HK-2 (cell line): ENCODE results near the gene ZNF446.

Experiments used
- DNase-seq: peaks from one replicate; pipeline ENCODE4 v3.0.0-alpha.2; 2018; ENCODE audit not compliant: unreplicated experiment

ZNF446 gene

DNA sequence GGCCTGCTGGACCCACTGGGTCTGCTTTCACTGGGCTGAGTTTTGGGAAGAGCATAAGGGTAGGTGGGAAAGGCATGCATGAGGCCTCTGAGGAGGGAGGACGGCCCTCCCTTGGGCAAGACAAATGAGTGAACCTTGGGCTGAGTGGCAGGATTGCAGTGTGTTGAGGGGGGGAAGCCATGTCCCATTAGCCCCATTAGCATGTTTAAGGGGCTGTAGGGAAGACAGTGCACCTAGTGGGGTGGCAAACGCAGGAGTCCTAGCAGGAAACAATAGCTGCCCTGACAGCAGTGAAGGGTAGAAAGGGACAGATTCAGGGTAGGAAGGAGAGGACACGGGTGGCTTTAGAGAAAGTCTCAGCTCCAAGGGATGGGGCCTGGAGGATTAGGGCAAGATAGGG lies 46.6 kb downstream of the ZNF446 start:
- no peak for DNase-seq

DNA sequence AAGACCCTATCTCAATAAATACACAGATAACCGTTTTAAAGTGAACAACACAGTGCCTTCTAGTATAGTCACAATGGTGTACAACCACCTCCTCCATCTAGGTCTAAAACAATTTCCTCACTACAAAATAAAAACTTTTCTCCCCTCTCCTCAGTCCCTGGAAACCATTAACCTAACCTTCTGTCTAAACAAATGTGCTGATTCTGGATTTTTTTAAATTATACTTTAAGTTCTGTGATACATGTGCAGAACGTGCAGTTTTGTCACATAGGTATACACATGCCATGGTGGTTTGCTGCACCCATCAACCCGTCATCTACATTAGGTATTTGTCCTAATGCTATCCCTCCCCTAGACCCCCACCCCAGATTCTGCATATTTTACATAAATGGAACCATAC lies 53.3 kb downstream of the ZNF446 start:
- no peak for DNase-seq
